HepG2 (cell line): ENCODE measurements around the gene EGFR. TPM values are rescaled to one million over a fixed set of nuclear protein-coding genes. Genes with fewer than 3 reads are reported as not detected.

Experiments used
- ARNTL ChIP-seq: sonication (generic); formaldehyde crosslinking; IDR thresholded peaks from 2 replicates; pipeline ENCODE4 v1.4.0; 2020; ENCODE audit warnings: mild to moderate bottlenecking, missing genetic modification reagents
- ATRX ChIP-seq: sonication (generic); formaldehyde crosslinking; IDR thresholded peaks from 2 replicates; pipeline ENCODE4 v1.4.0; 2020; ENCODE audit warnings: missing genetic modification reagents, borderline replicate concordance
- BRF2 ChIP-seq: sonication (generic); formaldehyde crosslinking; IDR thresholded peaks from 2 replicates; pipeline ENCODE4 v1.8.1; 2022; ENCODE audit warnings: mild to moderate bottlenecking, missing genetic modification reagents
- CCAR2 ChIP-seq: fragments of 200-400 bp; formaldehyde crosslinking; optimal IDR thresholded peaks from 2 replicates; pipeline ENCODE3; 2018; ENCODE audit warnings: low read depth, mild to moderate bottlenecking, low read length, moderate library complexity
- FOXO1 ChIP-seq: sonication (generic); formaldehyde crosslinking; IDR thresholded peaks from 2 replicates; pipeline ENCODE4 v1.4.0; 2020; ENCODE audit warnings: missing genetic modification reagents
- KAT8 ChIP-seq: IDR thresholded peaks from 2 replicates; pipeline ENCODE4 v1.6.1; 2016; ENCODE audit warnings: missing genetic modification reagents, missing compliant biosample characterization
- MAZ ChIP-seq, 2 experiments: sonication (generic) in 1 of 2; formaldehyde crosslinking in 1 of 2; IDR thresholded peaks; 2 replicates each; pipeline versions ENCODE4 v1.5.0 to v1.6.1; 2012 to 2020; ENCODE audit warnings: low read depth in 2 of 2, mild to moderate bottlenecking in 2 of 2, borderline replicate concordance in 1 of 2, improper control_type of control experiment in 1 of 2, low read length in 1 of 2, missing genetic modification reagents in 1 of 2, moderate library complexity in 1 of 2
- MTA3 ChIP-seq: sonication (generic); formaldehyde crosslinking; IDR thresholded peaks from 2 replicates; pipeline ENCODE4 v1.4.0; 2020; ENCODE audit warnings: missing genetic modification reagents
- PHF5A ChIP-seq: IDR thresholded peaks from one replicate; pipeline ENCODE4 v1.6.1; 2018; ENCODE audit warnings: low read depth, missing genetic modification reagents; ENCODE audit not compliant: unreplicated experiment
- THAP11 ChIP-seq: IDR thresholded peaks from 2 replicates; pipeline ENCODE4 v1.6.1; 2016; ENCODE audit warnings: missing biosample characterization, missing genetic modification reagents
- U2AF2 ChIP-seq: fragments of 200-400 bp; formaldehyde crosslinking; IDR thresholded peaks from 2 replicates; pipeline ENCODE4 v1.6.1; 2017; ENCODE audit warnings: low read depth, mild to moderate bottlenecking, low read length
- ZBTB7B ChIP-seq: sonication (generic); formaldehyde crosslinking; IDR thresholded peaks from 2 replicates; pipeline ENCODE4 v1.4.0; 2020; ENCODE audit warnings: missing genetic modification reagents
- ZMAT3 ChIP-seq: sonication (generic); formaldehyde crosslinking; conservative IDR thresholded peaks from 2 replicates; pipeline ENCODE4 v1.7.0; 2021; ENCODE audit warnings: missing genetic modification reagents
- ZMYM2 ChIP-seq: sonication (generic); formaldehyde crosslinking; IDR thresholded peaks from 2 replicates; pipeline ENCODE4 v1.8.0; 2022; ENCODE audit warnings: mild to moderate bottlenecking, missing genetic modification reagents
- ZNF224 ChIP-seq: sonication (generic); formaldehyde crosslinking; IDR thresholded peaks from 2 replicates; pipeline ENCODE4 v1.5.0; 2020; ENCODE audit warnings: mild to moderate bottlenecking, missing genetic modification reagents
- ZNF230 ChIP-seq: sonication (generic); formaldehyde crosslinking; IDR thresholded peaks from 2 replicates; pipeline ENCODE4 v1.4.0; 2020; ENCODE audit warnings: mild to moderate bottlenecking, missing genetic modification reagents
- ZNF432 ChIP-seq: sonication (generic); formaldehyde crosslinking; IDR thresholded peaks from 2 replicates; pipeline ENCODE4 v1.5.0; 2020; ENCODE audit warnings: missing genetic modification reagents, mild to moderate bottlenecking, borderline replicate concordance
- ZNF510 ChIP-seq: sonication (generic); formaldehyde crosslinking; IDR thresholded peaks from 2 replicates; pipeline ENCODE4 v1.4.0; 2020; ENCODE audit warnings: low read depth, mild to moderate bottlenecking, missing genetic modification reagents
- ZNF616 ChIP-seq: sonication (generic); formaldehyde crosslinking; IDR thresholded peaks from 2 replicates; pipeline ENCODE4 v1.5.0; 2020; ENCODE audit warnings: low read depth, mild to moderate bottlenecking, missing genetic modification reagents
- ZNF772 ChIP-seq: sonication (generic); formaldehyde crosslinking; IDR thresholded peaks from 2 replicates; pipeline ENCODE4 v1.5.0; 2020; ENCODE audit warnings: mild to moderate bottlenecking, missing genetic modification reagents
- polyA plus RNA-seq, 8 experiments: library from polyadenylated mRNA; depleted of rRNA in 3 of 8; stranded (reverse) in 7 of 8; unstranded in 1 of 8; fragments of >200 nt; fragmentation: Illumina TruSeq in 4 of 8; extraction: Trizol in 4 of 8; gene quantifications; 2 replicates each; pipeline versions ENCODE4 v1.2.1 to v1.2.3, GENCODE V29; 2011 to 2016; ENCODE audit warnings: low read depth in 4 of 8, missing spikeins in 1 of 8, mixed read lengths in 1 of 8; ENCODE audit not compliant: insufficient read depth in 1 of 8
- total RNA-seq, 5 experiments: library from RNA; depleted of rRNA; stranded (reverse); fragments of >200 nt; fragmentation: Illumina TruSeq; extraction: Trizol; gene quantifications; 2 replicates each; pipeline ENCODE4 v1.2.3, GENCODE V29; 2016; ENCODE audit warnings: low read depth in 1 of 5
- TF ChIP-seq, protein P1 (sequence below): sonication (generic); formaldehyde crosslinking; IDR thresholded peaks from 2 replicates; pipeline ENCODE4 v1.4.0; 2020; ENCODE audit warnings: mild to moderate bottlenecking, missing genetic modification reagents
- TF ChIP-seq, protein P2 (sequence below): sonication (generic); formaldehyde crosslinking; IDR thresholded peaks from 2 replicates; pipeline ENCODE4 v1.4.0; 2020; ENCODE audit warnings: mild to moderate bottlenecking, missing genetic modification reagents, borderline replicate concordance
- TF ChIP-seq, protein P3 (sequence below): sonication (generic); formaldehyde crosslinking; IDR thresholded peaks from 2 replicates; pipeline ENCODE4 v1.4.0; 2020; ENCODE audit warnings: mild to moderate bottlenecking, missing genetic modification reagents

Gene EGFR
- total and polyA plus RNA-seq, 2 of the 13 experiments (the other 11 are each of a cell fraction or from before 2014, with no cell fraction given): 7.0 to 10.0 TPM

DNA sequence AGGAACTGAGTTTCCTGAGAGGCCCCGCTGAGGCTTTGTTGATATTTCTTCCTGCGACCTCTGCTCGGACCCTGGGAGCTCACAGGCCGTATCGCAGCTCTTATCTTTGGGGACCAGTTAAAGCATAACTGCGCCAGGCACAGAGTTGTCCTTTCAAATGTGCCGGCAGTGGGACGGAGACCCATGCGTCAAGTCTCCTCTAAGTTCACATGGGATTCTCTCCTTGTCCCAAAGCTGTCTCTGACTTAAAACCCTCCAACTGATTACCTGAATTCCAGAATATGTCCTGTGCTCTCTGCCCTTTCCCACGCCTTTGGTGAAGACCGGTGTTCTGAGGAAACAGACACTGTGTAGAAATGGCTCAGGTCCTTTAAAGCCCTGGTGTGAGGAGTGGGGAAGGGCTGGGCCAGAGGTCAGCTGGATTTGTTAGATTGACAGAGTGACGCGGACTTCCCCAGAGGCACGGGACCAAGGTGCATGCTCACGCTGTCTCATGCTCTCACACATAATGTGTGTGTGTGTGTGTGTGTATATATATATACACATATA is 169.8 kb downstream of the EGFR start (continued):
- peak; percentile 33; the same call in 1 of the 2 replicates for TF ChIP-seq ZMYM2 (CRISPR knock-in tag)
- TF ChIP-seq ZMAT3 (CRISPR knock-in tag): no peak
- TF ChIP-seq KAT8 (CRISPR knock-in tag): peak; percentile 22; the same call in 1 of the 2 replicates
- no peak for TF ChIP-seq MAZ (IDR thresholded peaks at IDR 0.05; ENCODE audit: borderline replicate concordance, low read depth, low read length)
- TF ChIP-seq MAZ (CRISPR knock-in tag; IDR thresholded peaks at IDR 0.05; ENCODE audit: low read depth): no peak
- TF ChIP-seq, protein P1, sequence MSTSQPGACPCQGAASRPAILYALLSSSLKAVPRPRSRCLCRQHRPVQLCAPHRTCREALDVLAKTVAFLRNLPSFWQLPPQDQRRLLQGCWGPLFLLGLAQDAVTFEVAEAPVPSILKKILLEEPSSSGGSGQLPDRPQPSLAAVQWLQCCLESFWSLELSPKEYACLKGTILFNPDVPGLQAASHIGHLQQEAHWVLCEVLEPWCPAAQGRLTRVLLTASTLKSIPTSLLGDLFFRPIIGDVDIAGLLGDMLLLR: no peak
- TF ChIP-seq ZNF432 (CRISPR knock-in tag): no peak
- TF ChIP-seq, protein P2, sequence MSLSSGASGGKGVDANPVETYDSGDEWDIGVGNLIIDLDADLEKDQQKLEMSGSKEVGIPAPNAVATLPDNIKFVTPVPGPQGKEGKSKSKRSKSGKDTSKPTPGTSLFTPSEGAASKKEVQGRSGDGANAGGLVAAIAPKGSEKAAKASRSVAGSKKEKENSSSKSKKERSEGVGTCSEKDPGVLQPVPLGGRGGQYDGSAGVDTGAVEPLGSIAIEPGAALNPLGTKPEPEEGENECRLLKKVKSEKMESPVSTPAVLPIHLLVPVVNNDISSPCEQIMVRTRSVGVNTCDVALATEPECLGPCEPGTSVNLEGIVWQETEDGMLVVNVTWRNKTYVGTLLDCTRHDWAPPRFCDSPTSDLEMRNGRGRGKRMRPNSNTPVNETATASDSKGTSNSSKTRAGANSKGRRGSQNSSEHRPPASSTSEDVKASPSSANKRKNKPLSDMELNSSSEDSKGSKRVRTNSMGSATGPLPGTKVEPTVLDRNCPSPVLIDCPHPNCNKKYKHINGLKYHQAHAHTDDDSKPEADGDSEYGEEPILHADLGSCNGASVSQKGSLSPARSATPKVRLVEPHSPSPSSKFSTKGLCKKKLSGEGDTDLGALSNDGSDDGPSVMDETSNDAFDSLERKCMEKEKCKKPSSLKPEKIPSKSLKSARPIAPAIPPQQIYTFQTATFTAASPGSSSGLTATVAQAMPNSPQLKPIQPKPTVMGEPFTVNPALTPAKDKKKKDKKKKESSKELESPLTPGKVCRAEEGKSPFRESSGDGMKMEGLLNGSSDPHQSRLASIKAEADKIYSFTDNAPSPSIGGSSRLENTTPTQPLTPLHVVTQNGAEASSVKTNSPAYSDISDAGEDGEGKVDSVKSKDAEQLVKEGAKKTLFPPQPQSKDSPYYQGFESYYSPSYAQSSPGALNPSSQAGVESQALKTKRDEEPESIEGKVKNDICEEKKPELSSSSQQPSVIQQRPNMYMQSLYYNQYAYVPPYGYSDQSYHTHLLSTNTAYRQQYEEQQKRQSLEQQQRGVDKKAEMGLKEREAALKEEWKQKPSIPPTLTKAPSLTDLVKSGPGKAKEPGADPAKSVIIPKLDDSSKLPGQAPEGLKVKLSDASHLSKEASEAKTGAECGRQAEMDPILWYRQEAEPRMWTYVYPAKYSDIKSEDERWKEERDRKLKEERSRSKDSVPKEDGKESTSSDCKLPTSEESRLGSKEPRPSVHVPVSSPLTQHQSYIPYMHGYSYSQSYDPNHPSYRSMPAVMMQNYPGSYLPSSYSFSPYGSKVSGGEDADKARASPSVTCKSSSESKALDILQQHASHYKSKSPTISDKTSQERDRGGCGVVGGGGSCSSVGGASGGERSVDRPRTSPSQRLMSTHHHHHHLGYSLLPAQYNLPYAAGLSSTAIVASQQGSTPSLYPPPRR (CRISPR knock-in tag): peak; percentile 54
- TF ChIP-seq MTA3 (CRISPR knock-in tag): no peak
- peak; percentile 32 for TF ChIP-seq ZNF772
- peak; percentile 31; the same call in 1 of the 2 replicates for TF ChIP-seq THAP11 (CRISPR knock-in tag)
- 0 out of 2 replicates have a peak, but pooled peaks have one; percentile 50 for TF ChIP-seq ZNF224 (CRISPR knock-in tag)
- no peak for TF ChIP-seq PHF5A
- no peak for TF ChIP-seq U2AF2
- TF ChIP-seq FOXO1: peak; percentile 48; the same call in 1 of the 2 replicates
- peak; percentile 66 for TF ChIP-seq CCAR2
- peak; percentile 74; the same call in 1 of the 2 replicates for TF ChIP-seq ARNTL (CRISPR knock-in tag)
- TF ChIP-seq ZNF230 (CRISPR knock-in tag): peak; percentile 31; the same call in 1 of the 2 replicates
- TF ChIP-seq BRF2 (CRISPR knock-in tag): 0 out of 2 replicates have a peak, but pooled peaks have one; percentile 35
- TF ChIP-seq ZNF616 (CRISPR knock-in tag): no peak
- TF ChIP-seq, protein P3, sequence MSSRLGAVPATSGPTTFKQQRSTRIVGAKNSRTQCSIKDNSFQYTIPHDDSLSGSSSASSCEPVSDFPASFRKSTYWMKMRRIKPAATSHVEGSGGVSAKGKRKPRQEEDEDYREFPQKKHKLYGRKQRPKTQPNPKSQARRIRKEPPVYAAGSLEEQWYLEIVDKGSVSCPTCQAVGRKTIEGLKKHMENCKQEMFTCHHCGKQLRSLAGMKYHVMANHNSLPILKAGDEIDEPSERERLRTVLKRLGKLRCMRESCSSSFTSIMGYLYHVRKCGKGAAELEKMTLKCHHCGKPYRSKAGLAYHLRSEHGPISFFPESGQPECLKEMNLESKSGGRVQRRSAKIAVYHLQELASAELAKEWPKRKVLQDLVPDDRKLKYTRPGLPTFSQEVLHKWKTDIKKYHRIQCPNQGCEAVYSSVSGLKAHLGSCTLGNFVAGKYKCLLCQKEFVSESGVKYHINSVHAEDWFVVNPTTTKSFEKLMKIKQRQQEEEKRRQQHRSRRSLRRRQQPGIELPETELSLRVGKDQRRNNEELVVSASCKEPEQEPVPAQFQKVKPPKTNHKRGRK: no peak
- TF ChIP-seq ZNF510 (CRISPR knock-in tag): no peak; the same call in 1 of the 2 replicates
- no peak for TF ChIP-seq ATRX
- TF ChIP-seq ZBTB7B (CRISPR knock-in tag): peak; percentile 77
